NB4 (cell line): ENCODE measurements around the gene RAB3C.
"Not testable (repeated sequence)": the region's sequence is repeated elsewhere in the genome, so short reads cannot be mapped to it uniquely, and the experiment has no call there.

Source experiments
- DNase-seq: peaks from one replicate; pipeline ENCODE4 v3.0.0; 2010; ENCODE audit warnings: low read depth
- H3K4me3 ChIP-seq: one replicate; pipeline ENCODE4 v1.5.1; 2011; ENCODE audit warnings: mild to moderate bottlenecking, low read depth, low read length, moderate library complexity
- CTCF ChIP-seq: IDR thresholded peaks from one replicate; pipeline ENCODE4 v1.5.1; 2012; ENCODE audit warnings: low read depth, low read length
- MAX ChIP-seq: IDR thresholded peaks from 2 replicates; pipeline ENCODE4 v1.6.1; 2011; ENCODE audit warnings: low read depth, low read length
- MYC ChIP-seq: IDR thresholded peaks from 2 replicates; pipeline ENCODE4 v1.6.1; 2011; ENCODE audit warnings: low read depth, low read length
- POLR2A ChIP-seq: IDR thresholded peaks from 2 replicates; pipeline ENCODE4 v1.6.1; 2011; ENCODE audit warnings: mild to moderate bottlenecking; ENCODE audit not compliant: insufficient read length; ENCODE audit errors: extremely low read depth

Gene RAB3C

GRCh38 chr5:58687595-58687994 lies 104.7 kb downstream of the RAB3C start:
- no peak for DNase-seq
- TF ChIP-seq MYC: no peak
- no peak for TF ChIP-seq POLR2A
- no peak for TF ChIP-seq MAX
- no peak for TF ChIP-seq CTCF
- no peak overlapping the region for H3K4me3 ChIP-seq

- DNase-seq: not testable (repeated sequence)
These were observed 116.3 kb downstream of the RAB3C start for GRCh38 chr5:58699088-58699761.

GRCh38 chr5:58699762-58700118 lies 116.9 kb downstream of the RAB3C start:
- no peak for TF ChIP-seq MYC
- no peak for TF ChIP-seq POLR2A
- TF ChIP-seq CTCF: no peak
- TF ChIP-seq MAX: no peak
- no peak overlapping the region for H3K4me3 ChIP-seq
- DNase-seq: no peak

More at GRCh38 chr5:58699088-58699761, 116.3 kb downstream of the RAB3C start:
- H3K4me3 ChIP-seq: not testable (repeated sequence)

GRCh38 chr5:58703925-58704555 lies 121.2 kb downstream of the RAB3C start:
- no peak overlapping the region for H3K4me3 ChIP-seq
- TF ChIP-seq CTCF: no peak
- TF ChIP-seq MAX: no peak
- no peak for TF ChIP-seq MYC
- no peak for TF ChIP-seq POLR2A
- no peak for DNase-seq

- no peak overlapping the region for H3K4me3 ChIP-seq
- no peak for TF ChIP-seq POLR2A
- TF ChIP-seq MAX: no peak
- TF ChIP-seq CTCF: no peak
- no peak for TF ChIP-seq MYC
- no peak for DNase-seq
These were observed 123.9 kb downstream of the RAB3C start for GRCh38 chr5:58706736-58707135.

GRCh38 chr5:58708456-58708855 lies 125.6 kb downstream of the RAB3C start:
- H3K4me3 ChIP-seq: no peak overlapping the region
- no peak for TF ChIP-seq CTCF
- DNase-seq: no peak

GRCh38 chr5:58710425-58710824 lies 127.5 kb downstream of the RAB3C start:
- not testable (repeated sequence) for DNase-seq, H3K4me3 ChIP-seq
